B cell (primary cell): Measurements from ENCODE around the gene RIC1.

Source experiments
- EZH2 ChIP-seq: IDR thresholded peaks from 2 replicates; pipeline ENCODE4 v1.6.1; 2012; ENCODE audit warnings: borderline replicate concordance, low read depth, mild to moderate bottlenecking, moderate library complexity, low read length; ENCODE audit not compliant: insufficient read depth, poor library complexity, severe bottlenecking
- TF ChIP-seq, protein P1 (sequence below): fragments of 200-600 bp; IDR thresholded peaks from one replicate; pipeline ENCODE4 v1.8.0; 2022; ENCODE audit warnings: antibody characterized with exemption, mild to moderate bottlenecking

DNA sequence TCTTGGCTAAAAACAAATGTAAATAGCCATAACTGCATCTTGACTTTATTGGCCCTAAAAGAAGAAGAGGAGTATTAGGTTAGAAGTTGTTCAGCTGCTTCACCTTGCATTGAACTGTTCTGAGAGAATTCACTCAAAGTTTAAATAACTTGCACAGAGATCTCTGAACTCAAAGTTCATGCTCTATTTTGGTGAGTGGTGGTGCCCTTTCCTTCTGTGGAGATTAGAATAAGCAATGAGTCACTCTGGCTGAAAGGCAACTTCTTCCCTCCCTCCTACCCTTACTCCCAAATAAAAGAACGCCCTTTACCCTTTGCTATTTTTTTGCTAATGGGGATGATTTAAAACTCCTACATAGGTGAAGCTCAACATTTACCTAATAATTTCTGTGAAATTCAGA, 155.1 kb downstream of the RIC1 start:
- TF ChIP-seq, protein P1, sequence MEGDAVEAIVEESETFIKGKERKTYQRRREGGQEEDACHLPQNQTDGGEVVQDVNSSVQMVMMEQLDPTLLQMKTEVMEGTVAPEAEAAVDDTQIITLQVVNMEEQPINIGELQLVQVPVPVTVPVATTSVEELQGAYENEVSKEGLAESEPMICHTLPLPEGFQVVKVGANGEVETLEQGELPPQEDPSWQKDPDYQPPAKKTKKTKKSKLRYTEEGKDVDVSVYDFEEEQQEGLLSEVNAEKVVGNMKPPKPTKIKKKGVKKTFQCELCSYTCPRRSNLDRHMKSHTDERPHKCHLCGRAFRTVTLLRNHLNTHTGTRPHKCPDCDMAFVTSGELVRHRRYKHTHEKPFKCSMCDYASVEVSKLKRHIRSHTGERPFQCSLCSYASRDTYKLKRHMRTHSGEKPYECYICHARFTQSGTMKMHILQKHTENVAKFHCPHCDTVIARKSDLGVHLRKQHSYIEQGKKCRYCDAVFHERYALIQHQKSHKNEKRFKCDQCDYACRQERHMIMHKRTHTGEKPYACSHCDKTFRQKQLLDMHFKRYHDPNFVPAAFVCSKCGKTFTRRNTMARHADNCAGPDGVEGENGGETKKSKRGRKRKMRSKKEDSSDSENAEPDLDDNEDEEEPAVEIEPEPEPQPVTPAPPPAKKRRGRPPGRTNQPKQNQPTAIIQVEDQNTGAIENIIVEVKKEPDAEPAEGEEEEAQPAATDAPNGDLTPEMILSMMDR: no peak
- TF ChIP-seq EZH2: no peak
